WTC11 (cell line): ENCODE results near the gene RNF126. TPM values are rescaled to one million over a fixed set of nuclear protein-coding genes. Genes with fewer than 3 reads are reported as not detected.

Experiments
- ATAC-seq: fragments of 200-7000 bp; cut with Tn5 transposase; 2 replicates; pipeline ENCODE4 v1.10.0; 2021; ENCODE audit warnings: mild to moderate bottlenecking, moderate library complexity
- CTCF ChIA-PET: fragments of 300-600 bp; sonication (Branson Sonifier 250); formaldehyde crosslinking; loops from one replicate; lab custom pipeline; 2021; ENCODE audit warnings: antibody characterized with exemption; lab: Charles Lee
- POLR2A ChIA-PET: fragments of 350-600 bp; sonication (Branson Sonifier 250); formaldehyde crosslinking; loops from one replicate; lab custom pipeline; 2021; ENCODE audit warnings: antibody characterized with exemption; lab: Charles Lee
- DNase-seq: peaks from one replicate; pipeline ENCODE4 v3.0.0; 2021; ENCODE audit warnings: low spot score
- H3K27ac Mint-ChIP-seq: 2 replicates; pipeline ENCODE4 v1.8.0; 2021; ENCODE audit warnings: mixed read lengths
- H3K27me3 Mint-ChIP-seq: 2 replicates; pipeline ENCODE4 v1.8.0; 2021; ENCODE audit warnings: low read depth, mild to moderate bottlenecking, moderate library complexity, mixed read lengths
- H3K36me3 Mint-ChIP-seq: 2 replicates; pipeline ENCODE4 v1.8.0; 2021; ENCODE audit warnings: mixed read lengths
- H3K4me1 Mint-ChIP-seq: 2 replicates; pipeline ENCODE4 v1.8.0; 2022; ENCODE audit warnings: mixed read lengths
- H3K4me3 Mint-ChIP-seq: 2 replicates; pipeline ENCODE4 v1.8.0; 2021; ENCODE audit warnings: mild to moderate bottlenecking, moderate library complexity, mixed read lengths
- H3K9me3 Mint-ChIP-seq: 2 replicates; pipeline ENCODE4 v1.8.0; 2021; ENCODE audit warnings: mixed read lengths
- ATF1 ChIP-seq: sonication (generic); formaldehyde crosslinking; IDR thresholded peaks from 2 replicates; pipeline ENCODE4 v1.8.1; 2023; ENCODE audit warnings: mild to moderate bottlenecking, moderate library complexity, missing genetic modification reagents
- ELF4 ChIP-seq: sonication (generic); formaldehyde crosslinking; IDR thresholded peaks from 2 replicates; pipeline ENCODE4 v1.8.1; 2022; ENCODE audit warnings: low read depth, mild to moderate bottlenecking, moderate library complexity, missing genetic modification reagents
- GRHL2 ChIP-seq: fragments of 250-450 bp; sonication (Bioruptor Pico); IDR thresholded peaks from 2 replicates; pipeline ENCODE4 v1.8.0; 2022; ENCODE audit warnings: mild to moderate bottlenecking, moderate library complexity; ENCODE audit not compliant: insufficient replicate concordance, severe bottlenecking
- KAT7 ChIP-seq: sonication (generic); formaldehyde crosslinking; IDR thresholded peaks from 2 replicates; pipeline ENCODE4 v1.8.1; 2023; ENCODE audit warnings: missing genetic modification reagents, mild to moderate bottlenecking, borderline replicate concordance
- NR1H2 ChIP-seq: sonication (generic); formaldehyde crosslinking; IDR thresholded peaks from 2 replicates; pipeline ENCODE4 v1.9.0; 2021; ENCODE audit warnings: mild to moderate bottlenecking, moderate library complexity, missing genetic modification reagents
- TEAD4 ChIP-seq: sonication (generic); formaldehyde crosslinking; IDR thresholded peaks from 2 replicates; pipeline ENCODE4 v1.8.0; 2022; ENCODE audit warnings: mild to moderate bottlenecking, missing genetic modification reagents
- TP53 ChIP-seq: sonication (generic); formaldehyde crosslinking; IDR thresholded peaks from 2 replicates; pipeline ENCODE4 v1.8.1; 2023; ENCODE audit warnings: mild to moderate bottlenecking, missing genetic modification reagents
- ZNF121 ChIP-seq: sonication (generic); formaldehyde crosslinking; IDR thresholded peaks from 2 replicates; pipeline ENCODE4 v1.8.0; 2023; ENCODE audit warnings: missing genetic modification reagents
- ZNF416 ChIP-seq: fragments of 250-450 bp; sonication (Bioruptor Pico); IDR thresholded peaks from 2 replicates; pipeline ENCODE4 v1.9.0; 2021; ENCODE audit warnings: mild to moderate bottlenecking, inconsistent platforms
- total RNA-seq: library from RNA; stranded (reverse); gene quantifications from 3 replicates; pipeline ENCODE4 v1.2.3, GENCODE V29; 2021
- TF ChIP-seq, protein P1 (sequence below): sonication (generic); formaldehyde crosslinking; IDR thresholded peaks from 2 replicates; pipeline ENCODE4 v1.8.1; 2023; ENCODE audit warnings: mild to moderate bottlenecking, missing genetic modification reagents, moderate library complexity
- TF ChIP-seq, protein P2 (sequence below): sonication (generic); formaldehyde crosslinking; IDR thresholded peaks from 2 replicates; pipeline ENCODE4 v1.8.0; 2022; ENCODE audit warnings: missing genetic modification reagents
- TF ChIP-seq, protein P3 (sequence below): sonication (generic); formaldehyde crosslinking; IDR thresholded peaks from 2 replicates; pipeline ENCODE4 v1.8.1; 2023; ENCODE audit warnings: mild to moderate bottlenecking, missing genetic modification reagents, moderate library complexity
- TF ChIP-seq, protein P4 (sequence below): fragments of 250-450 bp; sonication (Bioruptor Pico); IDR thresholded peaks from 2 replicates; pipeline ENCODE4 v1.9.0; 2021; ENCODE audit warnings: mild to moderate bottlenecking, borderline replicate concordance
- TF ChIP-seq, protein P5 (sequence below): sonication (generic); formaldehyde crosslinking; IDR thresholded peaks from 2 replicates; pipeline ENCODE4 v1.8.1; 2022; ENCODE audit warnings: mild to moderate bottlenecking, moderate library complexity, missing genetic modification reagents
- TF ChIP-seq, protein P6 (sequence below): fragments of 250-450 bp; sonication (Bioruptor Pico); IDR thresholded peaks from 2 replicates; pipeline ENCODE4 v1.9.0; 2021; ENCODE audit warnings: mild to moderate bottlenecking

The RNF126 gene
- total RNA-seq, 1 experiment from 2014 or later: 84.4 TPM

DNA sequence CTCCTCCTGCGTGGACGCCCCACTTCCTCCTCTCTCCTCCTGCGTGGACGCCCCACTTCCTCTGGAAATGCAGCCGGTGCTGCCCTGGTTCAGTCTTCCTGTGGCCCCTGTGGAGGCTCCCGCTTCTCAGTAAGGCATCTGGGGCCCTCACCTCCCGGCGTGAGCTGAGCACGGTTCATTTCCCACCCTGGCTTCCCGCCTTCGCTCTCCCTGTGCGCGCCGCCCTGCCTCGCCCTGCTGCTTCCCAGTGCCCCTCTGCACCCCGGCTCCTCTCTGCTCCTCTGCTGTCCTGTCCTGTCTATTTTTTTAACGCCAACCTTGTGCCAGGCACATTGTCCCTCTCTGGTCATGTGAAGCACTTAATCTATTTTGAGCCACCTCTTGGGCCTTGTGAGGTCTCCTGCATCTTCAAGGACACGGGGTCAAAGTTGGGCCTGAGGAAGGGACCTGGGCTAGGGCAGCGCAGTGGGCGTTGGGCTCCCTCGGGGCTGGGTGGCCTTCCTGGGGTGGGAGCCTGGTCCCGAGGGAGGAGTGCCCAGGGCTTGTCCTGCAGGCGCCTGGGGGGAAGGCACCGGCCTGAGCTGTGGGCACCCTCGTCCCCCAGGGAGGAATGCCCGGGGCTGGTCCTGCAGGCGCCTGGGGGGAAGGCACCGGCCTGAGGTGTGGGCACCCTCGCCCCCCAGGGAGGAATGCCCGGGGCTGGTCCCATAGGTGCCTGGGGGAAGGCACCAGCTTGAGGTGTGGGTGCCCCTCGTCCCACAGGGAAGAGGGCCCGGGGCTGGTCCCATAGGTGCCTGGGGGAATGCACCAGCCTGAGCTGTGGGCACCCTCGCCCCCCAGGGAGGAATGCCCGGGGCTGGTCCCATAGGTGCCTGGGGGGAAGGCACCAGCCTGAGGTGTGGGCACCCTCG is 60.4 kb downstream of the RNF126 start (continued):
- TF ChIP-seq, protein P1, sequence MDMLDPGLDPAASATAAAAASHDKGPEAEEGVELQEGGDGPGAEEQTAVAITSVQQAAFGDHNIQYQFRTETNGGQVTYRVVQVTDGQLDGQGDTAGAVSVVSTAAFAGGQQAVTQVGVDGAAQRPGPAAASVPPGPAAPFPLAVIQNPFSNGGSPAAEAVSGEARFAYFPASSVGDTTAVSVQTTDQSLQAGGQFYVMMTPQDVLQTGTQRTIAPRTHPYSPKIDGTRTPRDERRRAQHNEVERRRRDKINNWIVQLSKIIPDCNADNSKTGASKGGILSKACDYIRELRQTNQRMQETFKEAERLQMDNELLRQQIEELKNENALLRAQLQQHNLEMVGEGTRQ (CRISPR knock-in tag): no peak

DNA sequence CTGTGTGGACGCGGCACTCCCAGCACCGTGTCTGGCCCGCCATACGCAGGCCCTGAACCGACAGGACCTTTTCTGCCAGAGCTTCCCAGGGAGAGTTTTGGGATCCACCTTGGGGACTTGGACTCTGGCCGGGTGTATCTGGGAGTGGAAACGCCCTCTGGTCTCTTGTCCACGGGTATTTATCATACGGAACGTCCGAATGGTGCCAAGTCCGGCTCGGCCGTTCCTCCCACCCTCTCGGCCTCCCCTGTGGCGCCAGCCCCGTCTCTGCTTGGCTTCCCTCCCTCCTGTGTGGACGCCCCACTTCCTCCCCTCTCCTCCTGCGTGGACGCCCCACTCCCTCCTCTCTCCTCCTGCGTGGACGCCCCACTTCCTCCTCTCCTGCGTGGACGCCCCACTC is 61.2 kb downstream of the RNF126 start:
- Mint-ChIP-seq H3K36me3 (peaks cover 9% of the 10 kb centered on the region; the same call in 1 of the 2 replicates), H3K27me3 (peaks cover 9% of the 10 kb centered on the region), H3K27ac (no peak overlapping the region)
- TF ChIP-seq KAT7 (CRISPR knock-in tag) (no peak), ELF4 (CRISPR knock-in tag) (no peak), ZNF121 (CRISPR knock-in tag) (no peak), ZNF416 (CRISPR knock-in tag) (no peak), NR1H2 (no peak), TEAD4 (no peak), GRHL2 (no peak), TP53 (no peak)
- TF ChIP-seq, protein P2, sequence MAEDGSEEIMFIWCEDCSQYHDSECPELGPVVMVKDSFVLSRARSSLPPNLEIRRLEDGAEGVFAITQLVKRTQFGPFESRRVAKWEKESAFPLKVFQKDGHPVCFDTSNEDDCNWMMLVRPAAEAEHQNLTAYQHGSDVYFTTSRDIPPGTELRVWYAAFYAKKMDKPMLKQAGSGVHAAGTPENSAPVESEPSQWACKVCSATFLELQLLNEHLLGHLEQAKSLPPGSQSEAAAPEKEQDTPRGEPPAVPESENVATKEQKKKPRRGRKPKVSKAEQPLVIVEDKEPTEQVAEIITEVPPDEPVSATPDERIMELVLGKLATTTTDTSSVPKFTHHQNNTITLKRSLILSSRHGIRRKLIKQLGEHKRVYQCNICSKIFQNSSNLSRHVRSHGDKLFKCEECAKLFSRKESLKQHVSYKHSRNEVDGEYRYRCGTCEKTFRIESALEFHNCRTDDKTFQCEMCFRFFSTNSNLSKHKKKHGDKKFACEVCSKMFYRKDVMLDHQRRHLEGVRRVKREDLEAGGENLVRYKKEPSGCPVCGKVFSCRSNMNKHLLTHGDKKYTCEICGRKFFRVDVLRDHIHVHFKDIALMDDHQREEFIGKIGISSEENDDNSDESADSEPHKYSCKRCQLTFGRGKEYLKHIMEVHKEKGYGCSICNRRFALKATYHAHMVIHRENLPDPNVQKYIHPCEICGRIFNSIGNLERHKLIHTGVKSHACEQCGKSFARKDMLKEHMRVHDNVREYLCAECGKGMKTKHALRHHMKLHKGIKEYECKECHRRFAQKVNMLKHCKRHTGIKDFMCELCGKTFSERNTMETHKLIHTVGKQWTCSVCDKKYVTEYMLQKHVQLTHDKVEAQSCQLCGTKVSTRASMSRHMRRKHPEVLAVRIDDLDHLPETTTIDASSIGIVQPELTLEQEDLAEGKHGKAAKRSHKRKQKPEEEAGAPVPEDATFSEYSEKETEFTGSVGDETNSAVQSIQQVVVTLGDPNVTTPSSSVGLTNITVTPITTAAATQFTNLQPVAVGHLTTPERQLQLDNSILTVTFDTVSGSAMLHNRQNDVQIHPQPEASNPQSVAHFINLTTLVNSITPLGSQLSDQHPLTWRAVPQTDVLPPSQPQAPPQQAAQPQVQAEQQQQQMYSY (CRISPR knock-in tag): no peak
- TF ChIP-seq, protein P3, sequence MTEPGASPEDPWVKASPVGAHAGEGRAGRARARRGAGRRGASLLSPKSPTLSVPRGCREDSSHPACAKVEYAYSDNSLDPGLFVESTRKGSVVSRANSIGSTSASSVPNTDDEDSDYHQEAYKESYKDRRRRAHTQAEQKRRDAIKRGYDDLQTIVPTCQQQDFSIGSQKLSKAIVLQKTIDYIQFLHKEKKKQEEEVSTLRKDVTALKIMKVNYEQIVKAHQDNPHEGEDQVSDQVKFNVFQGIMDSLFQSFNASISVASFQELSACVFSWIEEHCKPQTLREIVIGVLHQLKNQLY: no peak
- TF ChIP-seq, protein P4, sequence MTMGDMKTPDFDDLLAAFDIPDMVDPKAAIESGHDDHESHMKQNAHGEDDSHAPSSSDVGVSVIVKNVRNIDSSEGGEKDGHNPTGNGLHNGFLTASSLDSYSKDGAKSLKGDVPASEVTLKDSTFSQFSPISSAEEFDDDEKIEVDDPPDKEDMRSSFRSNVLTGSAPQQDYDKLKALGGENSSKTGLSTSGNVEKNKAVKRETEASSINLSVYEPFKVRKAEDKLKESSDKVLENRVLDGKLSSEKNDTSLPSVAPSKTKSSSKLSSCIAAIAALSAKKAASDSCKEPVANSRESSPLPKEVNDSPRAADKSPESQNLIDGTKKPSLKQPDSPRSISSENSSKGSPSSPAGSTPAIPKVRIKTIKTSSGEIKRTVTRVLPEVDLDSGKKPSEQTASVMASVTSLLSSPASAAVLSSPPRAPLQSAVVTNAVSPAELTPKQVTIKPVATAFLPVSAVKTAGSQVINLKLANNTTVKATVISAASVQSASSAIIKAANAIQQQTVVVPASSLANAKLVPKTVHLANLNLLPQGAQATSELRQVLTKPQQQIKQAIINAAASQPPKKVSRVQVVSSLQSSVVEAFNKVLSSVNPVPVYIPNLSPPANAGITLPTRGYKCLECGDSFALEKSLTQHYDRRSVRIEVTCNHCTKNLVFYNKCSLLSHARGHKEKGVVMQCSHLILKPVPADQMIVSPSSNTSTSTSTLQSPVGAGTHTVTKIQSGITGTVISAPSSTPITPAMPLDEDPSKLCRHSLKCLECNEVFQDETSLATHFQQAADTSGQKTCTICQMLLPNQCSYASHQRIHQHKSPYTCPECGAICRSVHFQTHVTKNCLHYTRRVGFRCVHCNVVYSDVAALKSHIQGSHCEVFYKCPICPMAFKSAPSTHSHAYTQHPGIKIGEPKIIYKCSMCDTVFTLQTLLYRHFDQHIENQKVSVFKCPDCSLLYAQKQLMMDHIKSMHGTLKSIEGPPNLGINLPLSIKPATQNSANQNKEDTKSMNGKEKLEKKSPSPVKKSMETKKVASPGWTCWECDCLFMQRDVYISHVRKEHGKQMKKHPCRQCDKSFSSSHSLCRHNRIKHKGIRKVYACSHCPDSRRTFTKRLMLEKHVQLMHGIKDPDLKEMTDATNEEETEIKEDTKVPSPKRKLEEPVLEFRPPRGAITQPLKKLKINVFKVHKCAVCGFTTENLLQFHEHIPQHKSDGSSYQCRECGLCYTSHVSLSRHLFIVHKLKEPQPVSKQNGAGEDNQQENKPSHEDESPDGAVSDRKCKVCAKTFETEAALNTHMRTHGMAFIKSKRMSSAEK (CRISPR knock-in tag): no peak
- TF ChIP-seq, all 79 proteins: peak for 0
- ChIA-PET POLR2A (no interaction called here), CTCF (no interaction called here)
- H3K4me3 Mint-ChIP-seq: no peak overlapping the region
- DNase-seq: no peak
- H3K9me3 Mint-ChIP-seq: peaks cover 19% of the 10 kb centered on the region
- no peaks in the 10 kb centered on the region for H3K4me1 Mint-ChIP-seq
- no peak for ATAC-seq

DNA sequence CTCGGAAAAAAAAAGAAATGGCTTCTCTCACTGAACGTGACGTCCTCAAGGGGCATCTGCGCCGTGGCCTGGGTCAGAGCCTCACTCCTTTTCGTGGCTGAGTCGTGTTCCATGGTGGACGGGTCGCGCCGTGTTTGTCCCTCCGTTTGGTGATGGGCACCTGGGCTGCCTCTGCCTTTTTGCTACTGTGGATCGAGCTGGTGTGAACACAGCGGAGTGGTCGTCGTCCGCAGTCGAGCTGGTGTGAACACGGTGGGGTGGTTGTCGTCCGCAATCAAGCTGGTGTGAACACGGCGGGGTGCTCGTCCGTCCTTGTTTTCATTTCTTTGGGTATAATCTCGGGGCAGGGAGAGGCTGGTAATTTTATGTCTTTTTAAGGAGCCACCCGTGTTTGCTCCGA is 61.7 kb downstream of the RNF126 start:
- H3K9me3 Mint-ChIP-seq: peaks cover 19% of the 10 kb centered on the region
- DNase-seq (no peak), ATAC-seq (no peak)
- ChIA-PET POLR2A (no interaction called here), CTCF (no interaction called here)
- no peak overlapping the region for H3K27ac Mint-ChIP-seq
- no peak overlapping the region for H3K4me3 Mint-ChIP-seq
- H3K36me3 Mint-ChIP-seq: peaks cover 9% of the 10 kb centered on the region; the same call in 1 of the 2 replicates
- no peaks in the 10 kb centered on the region for H3K4me1 Mint-ChIP-seq
- H3K27me3 Mint-ChIP-seq: peaks cover 9% of the 10 kb centered on the region
- TF ChIP-seq, protein P5, sequence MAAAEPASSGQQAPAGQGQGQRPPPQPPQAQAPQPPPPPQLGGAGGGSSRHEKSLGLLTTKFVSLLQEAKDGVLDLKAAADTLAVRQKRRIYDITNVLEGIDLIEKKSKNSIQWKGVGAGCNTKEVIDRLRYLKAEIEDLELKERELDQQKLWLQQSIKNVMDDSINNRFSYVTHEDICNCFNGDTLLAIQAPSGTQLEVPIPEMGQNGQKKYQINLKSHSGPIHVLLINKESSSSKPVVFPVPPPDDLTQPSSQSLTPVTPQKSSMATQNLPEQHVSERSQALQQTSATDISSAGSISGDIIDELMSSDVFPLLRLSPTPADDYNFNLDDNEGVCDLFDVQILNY (CRISPR knock-in tag): no peak
- TF ChIP-seq, protein P6, sequence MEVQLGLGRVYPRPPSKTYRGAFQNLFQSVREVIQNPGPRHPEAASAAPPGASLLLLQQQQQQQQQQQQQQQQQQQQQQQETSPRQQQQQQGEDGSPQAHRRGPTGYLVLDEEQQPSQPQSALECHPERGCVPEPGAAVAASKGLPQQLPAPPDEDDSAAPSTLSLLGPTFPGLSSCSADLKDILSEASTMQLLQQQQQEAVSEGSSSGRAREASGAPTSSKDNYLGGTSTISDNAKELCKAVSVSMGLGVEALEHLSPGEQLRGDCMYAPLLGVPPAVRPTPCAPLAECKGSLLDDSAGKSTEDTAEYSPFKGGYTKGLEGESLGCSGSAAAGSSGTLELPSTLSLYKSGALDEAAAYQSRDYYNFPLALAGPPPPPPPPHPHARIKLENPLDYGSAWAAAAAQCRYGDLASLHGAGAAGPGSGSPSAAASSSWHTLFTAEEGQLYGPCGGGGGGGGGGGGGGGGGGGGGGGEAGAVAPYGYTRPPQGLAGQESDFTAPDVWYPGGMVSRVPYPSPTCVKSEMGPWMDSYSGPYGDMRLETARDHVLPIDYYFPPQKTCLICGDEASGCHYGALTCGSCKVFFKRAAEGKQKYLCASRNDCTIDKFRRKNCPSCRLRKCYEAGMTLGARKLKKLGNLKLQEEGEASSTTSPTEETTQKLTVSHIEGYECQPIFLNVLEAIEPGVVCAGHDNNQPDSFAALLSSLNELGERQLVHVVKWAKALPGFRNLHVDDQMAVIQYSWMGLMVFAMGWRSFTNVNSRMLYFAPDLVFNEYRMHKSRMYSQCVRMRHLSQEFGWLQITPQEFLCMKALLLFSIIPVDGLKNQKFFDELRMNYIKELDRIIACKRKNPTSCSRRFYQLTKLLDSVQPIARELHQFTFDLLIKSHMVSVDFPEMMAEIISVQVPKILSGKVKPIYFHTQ (CRISPR knock-in tag): no peak
- TF ChIP-seq ATF1 (no peak), GRHL2 (no peak)
